ENCODE results near the gene HIGD1A. TPM values are rescaled to one million over a fixed set of nuclear protein-coding genes. Genes with fewer than 3 reads are reported as not detected.

Gene HIGD1A
- total and polyA plus RNA-seq, 2 of the 8 experiments (the other 6 are each of a cell fraction or from before 2014, with no cell fraction given), result 67.3 to 95.4 TPM

DNA sequence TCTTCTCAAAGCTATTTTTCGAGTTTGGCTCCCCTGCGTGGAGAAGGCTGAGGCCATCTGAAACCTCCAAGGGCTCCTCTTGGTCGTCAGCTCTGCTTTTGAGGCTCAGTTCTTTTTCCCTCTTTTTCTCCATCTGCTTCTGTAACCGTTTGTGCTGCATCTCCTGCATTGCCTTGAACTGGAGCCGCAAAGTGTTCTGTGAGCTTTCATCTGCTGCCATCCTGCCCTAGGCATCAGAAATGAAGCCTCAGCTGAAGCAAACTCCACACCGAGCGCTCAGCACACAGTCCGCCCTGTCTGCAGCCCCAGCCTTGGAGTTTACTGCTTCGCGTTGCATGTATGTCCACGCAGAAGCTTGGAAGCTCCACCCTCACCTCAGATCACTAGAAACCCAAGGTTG, 46.2 kb downstream of the HIGD1A start:
- Histone ChIP-seq H2BK5ac (ENCODE audit: low read depth, low read length) (no peak overlapping the region), H3K23me2 (ENCODE audit: low read depth, low read length) (no peaks in the 10 kb centered on the region), H3K27ac (ENCODE audit: low read depth, low read length) (no peak overlapping the region; the same call in 1 of the 2 replicates), H3K23ac (ENCODE audit: insufficient read length) (no peak overlapping the region), H4K8ac (ENCODE audit: extremely low read depth, insufficient read depth, low read length) (no peak overlapping the region), H2BK20ac (ENCODE audit: low read length) (no peak overlapping the region), H4K91ac (replicated peaks; ENCODE audit: insufficient read length, low read length) (no peak overlapping the region), H2BK120ac (replicated peaks; ENCODE audit: low read depth, low read length) (no peak overlapping the region), H3K9me3 (ENCODE audit: insufficient read depth in 2 of 2, low read depth in 1 of 2, low read length in 1 of 2) (no peaks in the 10 kb centered on the region), H3K4ac (replicated peaks; ENCODE audit: insufficient read length, low read depth, low read length) (no peak overlapping the region), H3K4me3 (ENCODE audit: extremely low read depth in 1 of 4, insufficient read depth in 2 of 4, low read depth in 3 of 4, low read length in 4 of 4) (no peak overlapping the region), H2AK5ac (ENCODE audit: low read depth, low read length) (no peak overlapping the region), H3K79me2 (ENCODE audit: control insufficient read depth in 1 of 2, insufficient read depth in 2 of 2, low read length in 2 of 2) (no peaks in the 10 kb centered on the region), H2BK12ac (ENCODE audit: low read depth, low read length) (no peak overlapping the region), H3K4me2 (ENCODE audit: insufficient read depth in 1 of 2, low read depth in 2 of 2, low read length in 2 of 2) (no peak overlapping the region), H4K5ac (ENCODE audit: insufficient read length, low read depth, low read length) (no peak overlapping the region), H2BK15ac (ENCODE audit: low read length) (no peak overlapping the region), H3K56ac (replicated peaks; ENCODE audit: insufficient read length, low read depth, low read length) (no peak overlapping the region), H3K9ac (replicated peaks in 1 of 4; ENCODE audit: extremely low read depth in 1 of 4, low read depth in 3 of 4, low read length in 3 of 4) (no peak overlapping the region), H3K18ac (ENCODE audit: extremely low read depth, low read length) (no peak overlapping the region), H3K4me1 (replicated peaks in 1 of 4; ENCODE audit: control insufficient read depth in 3 of 4, insufficient read depth in 4 of 4, low read length in 3 of 4) (no peaks in the 10 kb centered on the region), H3K36me3 (ENCODE audit: control insufficient read depth in 2 of 4, insufficient read depth in 4 of 4, low read length in 3 of 4) (no peaks in the 10 kb centered on the region), H3K14ac (ENCODE audit: insufficient read length) (no peak overlapping the region), H3K79me1 (ENCODE audit: low read depth, low read length) (no peaks in the 10 kb centered on the region), H3K27me3 (replicated peaks in 1 of 4; ENCODE audit: control insufficient read depth in 3 of 4, extremely low read depth in 1 of 4, insufficient read depth in 3 of 4, low read length in 3 of 4) (no peaks in the 10 kb centered on the region), H4K20me1 (replicated peaks in 1 of 2; ENCODE audit: control insufficient read depth in 1 of 2, insufficient read depth in 2 of 2, low read length in 2 of 2) (no peaks in the 10 kb centered on the region), H2AFZ (ENCODE audit: low read length) (no peak overlapping the region)
- WGBS, 2 experiments (ENCODE audit: extremely low coverage in 1 of 2, insufficient coverage in 1 of 2, insufficient read length in 1 of 2, insufficient replicate concordance in 2 of 2, low coverage in 1 of 2, low lambda C conversion rate in 2 of 2, missing lambda C conversion rate in 1 of 2), result 88% methylated on average over 11 of the region's 11 CpGs; no CpG with 5 or more reads in 1 of the 2 experiments
- CTCF ChIA-PET (ENCODE audit: partially characterized antibody), result interaction anchor here (0.6 to 4.0 kb wide), 12 partner anchors 8 to 217 kb away, joined by 3 to 47 read pairs (median 4); no protein-coding TSS in a partner anchor
- TF ChIP-seq NRF1 (IDR thresholded peaks at IDR 0.05; ENCODE audit: low read depth, low read length) (no peak), KDM1A (IDR thresholded peaks at IDR 0.05; ENCODE audit: borderline replicate concordance, low read length) (no peak), SP1 (IDR thresholded peaks at IDR 0.05; ENCODE audit: low read depth, low read length) (no peak), SIN3A (conservative IDR thresholded peaks at IDR 0.05 in 1 of 2, IDR thresholded peaks at IDR 0.05 in 1 of 2; ENCODE audit: low read depth in 1 of 2, low read length in 2 of 2) (no peak)
- FAIRE-seq, result no peak
- POLR2A ChIA-PET (ENCODE audit: partially characterized antibody), result interaction anchor here (0.6 kb wide), 1 partner anchor 10 kb away, joined by 4 read pairs; no protein-coding TSS in a partner anchor
- no peak for DNase-seq (ENCODE audit: low read depth in 1 of 2, low spot score in 2 of 2)

All from H1 (cell line).